ENCODE results near the gene DNMT3B. TPM values are rescaled to one million over a fixed set of nuclear protein-coding genes. Genes with fewer than 3 reads are reported as not detected.

The DNMT3B gene
- total and polyA plus RNA-seq, 9 donors: 0.46 to 2.1 (median 0.80) TPM

DNA sequence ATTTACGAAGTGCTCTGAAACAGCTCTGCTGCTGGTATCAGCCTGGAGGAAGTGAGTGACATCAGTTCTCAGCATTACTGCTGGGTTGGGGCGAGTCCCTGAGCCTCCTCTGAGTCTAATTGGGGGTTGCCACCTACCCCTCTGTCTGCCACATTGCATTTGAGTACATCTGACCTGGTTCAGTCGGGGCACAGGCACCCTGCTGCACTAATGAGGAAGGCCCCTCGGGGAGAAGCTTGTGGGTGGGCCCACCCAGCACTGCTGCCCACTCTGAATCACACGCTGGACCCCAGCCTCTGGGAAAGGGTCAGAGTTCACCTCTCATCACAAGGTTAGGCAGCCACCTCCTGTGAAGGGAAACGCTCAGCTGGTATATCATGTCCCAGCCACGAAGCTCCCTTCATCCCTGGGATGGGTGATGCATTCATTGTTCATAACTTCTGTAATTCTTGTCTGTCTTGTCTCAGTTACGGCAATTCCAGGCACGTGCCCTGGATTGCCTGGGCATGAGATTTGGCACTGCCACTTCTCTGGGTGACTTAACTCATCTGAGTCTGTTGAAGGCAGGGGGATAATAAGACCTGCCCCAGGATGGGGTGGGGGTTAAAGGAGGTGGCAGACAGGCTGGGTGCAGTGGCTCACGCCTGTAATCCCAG lies 13.3 kb downstream of the DNMT3B start:
- no peaks in the 10 kb centered on the region for H3K9me3 ChIP-seq
- H3K27me3 ChIP-seq: no peaks in the 10 kb centered on the region
- no peak overlapping the region for H3K4me3 ChIP-seq
- intact Hi-C loops (cut with DNase I): loop anchor here in 3 of 4 donors (5.0 to 10.0 kb wide), 3 partner anchors 91 to 253 kb away; partner anchors contain the start of gene C20orf203 (in 1 of the 3)
- H3K4me1 ChIP-seq (ENCODE audit: insufficient read depth): no peaks in the 10 kb centered on the region
- TF ChIP-seq EP300 (IDR thresholded peaks at IDR 0.05) (no peak), POLR2A (IDR thresholded peaks at IDR 0.05) (no peak)
- TF ChIP-seq, protein P1, sequence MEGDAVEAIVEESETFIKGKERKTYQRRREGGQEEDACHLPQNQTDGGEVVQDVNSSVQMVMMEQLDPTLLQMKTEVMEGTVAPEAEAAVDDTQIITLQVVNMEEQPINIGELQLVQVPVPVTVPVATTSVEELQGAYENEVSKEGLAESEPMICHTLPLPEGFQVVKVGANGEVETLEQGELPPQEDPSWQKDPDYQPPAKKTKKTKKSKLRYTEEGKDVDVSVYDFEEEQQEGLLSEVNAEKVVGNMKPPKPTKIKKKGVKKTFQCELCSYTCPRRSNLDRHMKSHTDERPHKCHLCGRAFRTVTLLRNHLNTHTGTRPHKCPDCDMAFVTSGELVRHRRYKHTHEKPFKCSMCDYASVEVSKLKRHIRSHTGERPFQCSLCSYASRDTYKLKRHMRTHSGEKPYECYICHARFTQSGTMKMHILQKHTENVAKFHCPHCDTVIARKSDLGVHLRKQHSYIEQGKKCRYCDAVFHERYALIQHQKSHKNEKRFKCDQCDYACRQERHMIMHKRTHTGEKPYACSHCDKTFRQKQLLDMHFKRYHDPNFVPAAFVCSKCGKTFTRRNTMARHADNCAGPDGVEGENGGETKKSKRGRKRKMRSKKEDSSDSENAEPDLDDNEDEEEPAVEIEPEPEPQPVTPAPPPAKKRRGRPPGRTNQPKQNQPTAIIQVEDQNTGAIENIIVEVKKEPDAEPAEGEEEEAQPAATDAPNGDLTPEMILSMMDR (IDR thresholded peaks at IDR 0.05): no peak
- DNase-seq: no peak
- 88 to 93% (median 90%) methylated on average over 10 of the region's 10 CpGs for WGBS, 3 donors
- no peak overlapping the region for H3K27ac ChIP-seq
- H3K36me3 ChIP-seq: no peaks in the 10 kb centered on the region

DNA sequence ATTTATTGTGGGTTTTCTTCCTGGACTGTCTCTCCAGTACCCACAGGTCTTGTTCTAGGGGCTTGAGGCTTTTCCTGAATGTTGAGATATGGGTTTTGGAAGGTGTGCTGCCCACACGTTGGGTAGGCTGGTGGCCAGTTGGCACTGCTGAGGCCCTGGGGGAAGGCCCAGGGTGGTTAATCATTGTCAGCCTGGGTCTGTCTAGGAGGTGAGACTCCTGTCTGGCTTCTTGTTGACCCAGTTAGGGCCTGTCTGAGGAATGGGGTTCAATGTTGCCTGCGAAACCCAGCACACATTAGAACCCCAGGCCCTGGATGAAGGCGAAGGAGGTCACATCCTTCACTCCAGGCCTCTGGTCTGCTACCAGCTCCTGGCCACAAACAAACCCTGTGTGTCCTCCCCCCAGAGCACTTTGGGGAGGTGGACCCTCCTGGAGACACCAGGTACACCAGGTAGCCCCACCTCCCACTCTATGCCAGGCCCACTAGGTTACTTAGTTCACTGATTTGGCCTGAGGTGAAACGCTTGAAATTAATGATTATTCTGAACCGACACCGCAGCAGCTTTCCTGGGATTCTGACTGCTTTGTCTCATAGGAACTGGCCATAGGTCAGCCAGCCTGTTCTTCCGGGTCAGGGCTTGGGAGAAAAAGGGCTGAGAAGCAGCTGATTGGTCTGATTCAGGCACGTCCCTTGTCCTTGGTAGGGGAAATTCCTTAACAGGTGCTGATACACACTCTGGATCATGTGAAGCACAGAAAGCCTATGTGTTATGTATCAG lies 15.2 kb downstream of the DNMT3B start:
- no peak overlapping the region for H3K27ac ChIP-seq
- 86 to 89% (median 88%) methylated on average over 8 of the region's 8 CpGs for WGBS, 3 donors
- DNase-seq: no peak
- no peaks in the 10 kb centered on the region for H3K27me3 ChIP-seq
- H3K36me3 ChIP-seq: no peaks in the 10 kb centered on the region
- H3K9me3 ChIP-seq: no peaks in the 10 kb centered on the region
- intact Hi-C loops (cut with DNase I): loop anchor here in 3 of 4 donors (5.0 to 10.0 kb wide), 3 partner anchors 93 to 255 kb away; partner anchors contain the start of gene C20orf203 (in 1 of the 3)
- no peak for TF ChIP-seq POLR2A (IDR thresholded peaks at IDR 0.05)
- H3K4me3 ChIP-seq: no peak overlapping the region
- no peaks in the 10 kb centered on the region for H3K4me1 ChIP-seq (ENCODE audit: insufficient read depth)

GRCh38 chr20:32779500-32780211 lies 17.5 kb downstream of the DNMT3B start:
- Histone ChIP-seq H3K4me3 (no peak overlapping the region), H3K27ac (no peak overlapping the region), H3K9me3 (no peaks in the 10 kb centered on the region), H3K27me3 (no peaks in the 10 kb centered on the region), H3K4me1 (ENCODE audit: insufficient read depth) (no peaks in the 10 kb centered on the region), H3K36me3 (no peaks in the 10 kb centered on the region)
- 83 to 86% (median 86%) methylated on average over 10 of the region's 10 CpGs for WGBS, 3 donors
- TF ChIP-seq, protein P1 (IDR thresholded peaks at IDR 0.05): no peak
- TF ChIP-seq POLR2A (IDR thresholded peaks at IDR 0.05) (no peak), EP300 (IDR thresholded peaks at IDR 0.05) (no peak)
- no peak for DNase-seq
- intact Hi-C loops (cut with DNase I): loop anchor here in 3 of 4 donors (5.0 to 10.0 kb wide), 3 partner anchors 95 to 257 kb away; partner anchors contain the start of gene C20orf203 (in 1 of the 3)

- Histone ChIP-seq H3K27me3 (no peaks in the 10 kb centered on the region), H3K4me3 (no peak overlapping the region), H3K36me3 (no peaks in the 10 kb centered on the region), H3K9me3 (no peaks in the 10 kb centered on the region), H3K27ac (no peak overlapping the region), H3K4me1 (ENCODE audit: insufficient read depth) (no peaks in the 10 kb centered on the region)
- DNase-seq: no peak
- intact Hi-C loops (cut with DNase I): no loop called here
- TF ChIP-seq POLR2A (IDR thresholded peaks at IDR 0.05) (no peak), EP300 (IDR thresholded peaks at IDR 0.05) (no peak)
- TF ChIP-seq, protein P1 (IDR thresholded peaks at IDR 0.05): no peak
- 89 to 95% (median 93%) methylated on average over 16 of the region's 16 CpGs for WGBS, 3 donors
Observed at GRCh38 chr20:32780278-32780677, 18.1 kb downstream of the DNMT3B start.
